Thyroid gland (tissue), 4 donors: ENCODE results near the gene TAS1R3.

Experiments used
- CTCF ChIP-seq, 6 experiments: fragments of 200-600 bp in 3 of 6; fragments of 450-650 bp in 3 of 6; sonication (generic) in 3 of 6; IDR thresholded peaks; one replicate each; pipeline ENCODE4 v1.5.1; 2016 to 2019; ENCODE audit warnings: antibody characterized with exemption in 6 of 6, mild to moderate bottlenecking in 2 of 6, inconsistent platforms in 1 of 6, moderate library complexity in 1 of 6
- POLR2A ChIP-seq, 2 donors: fragments of 450-650 bp; IDR thresholded peaks; one replicate each; pipeline ENCODE4 v1.6.1; 2017; ENCODE audit warnings: antibody characterized with exemption in 2 of 2, mild to moderate bottlenecking in 2 of 2, moderate library complexity in 1 of 2

- peak in 1 of 6 experiments; percentile 33 for TF ChIP-seq CTCF (IDR thresholded peaks at IDR 0.05)
- no peak for TF ChIP-seq POLR2A (IDR thresholded peaks at IDR 0.05)
Measured at GRCh38 chr1:1302006-1302430, 29.1 kb upstream of the TAS1R3 start.
